Ishikawa (cell line): ENCODE results near the gene AHSP.

Source experiments
- CEBPB ChIP-seq: IDR thresholded peaks from 2 replicates; pipeline ENCODE4 v1.6.1; 2012
- CREB1 ChIP-seq: IDR thresholded peaks from 2 replicates; pipeline ENCODE4 v1.6.1; 2012; ENCODE audit warnings: low read depth
- EGR1 ChIP-seq: IDR thresholded peaks from 2 replicates; pipeline ENCODE4 v1.6.1; 2012
- EP300 ChIP-seq: IDR thresholded peaks from 2 replicates; pipeline ENCODE4 v1.6.1; 2012; ENCODE audit warnings: borderline replicate concordance
- FOXM1 ChIP-seq: IDR thresholded peaks from 2 replicates; pipeline ENCODE4 v1.6.1; 2012; ENCODE audit warnings: low read depth, borderline replicate concordance
- MAX ChIP-seq: IDR thresholded peaks from 2 replicates; pipeline ENCODE4 v1.6.1; 2012
- NFIC ChIP-seq: IDR thresholded peaks from 2 replicates; pipeline ENCODE4 v1.6.1; 2012
- RAD21 ChIP-seq: IDR thresholded peaks from 2 replicates; pipeline ENCODE4 v1.6.1; 2012; ENCODE audit warnings: low read depth
- TAF1 ChIP-seq: IDR thresholded peaks from 2 replicates; pipeline ENCODE4 v1.6.1; 2012; ENCODE audit warnings: low read depth, mild to moderate bottlenecking
- TCF12 ChIP-seq: IDR thresholded peaks from 2 replicates; pipeline ENCODE4 v1.6.1; 2012; ENCODE audit warnings: low read depth
- TEAD4 ChIP-seq: IDR thresholded peaks from 2 replicates; pipeline ENCODE4 v1.6.1; 2012
- USF1 ChIP-seq: IDR thresholded peaks from 2 replicates; pipeline ENCODE4 v1.6.1; 2012
- YY1 ChIP-seq: IDR thresholded peaks from 2 replicates; pipeline ENCODE4 v1.6.1; 2012; ENCODE audit warnings: low read depth
- ZBTB7A ChIP-seq: IDR thresholded peaks from 2 replicates; pipeline ENCODE4 v1.6.1; 2012; ENCODE audit warnings: low read depth
- TF ChIP-seq, protein P1 (sequence below): IDR thresholded peaks from 2 replicates; pipeline ENCODE4 v1.6.1; 2012; ENCODE audit warnings: low read depth, mild to moderate bottlenecking

The AHSP gene

GRCh38 chr16:31508706-31509195 is 18.9 kb upstream of the AHSP start:
- TF ChIP-seq USF1: no peak
- no peak for TF ChIP-seq TCF12
- TF ChIP-seq CEBPB: no peak
- TF ChIP-seq FOXM1: no peak
- no peak for TF ChIP-seq NFIC
- TF ChIP-seq, protein P1, sequence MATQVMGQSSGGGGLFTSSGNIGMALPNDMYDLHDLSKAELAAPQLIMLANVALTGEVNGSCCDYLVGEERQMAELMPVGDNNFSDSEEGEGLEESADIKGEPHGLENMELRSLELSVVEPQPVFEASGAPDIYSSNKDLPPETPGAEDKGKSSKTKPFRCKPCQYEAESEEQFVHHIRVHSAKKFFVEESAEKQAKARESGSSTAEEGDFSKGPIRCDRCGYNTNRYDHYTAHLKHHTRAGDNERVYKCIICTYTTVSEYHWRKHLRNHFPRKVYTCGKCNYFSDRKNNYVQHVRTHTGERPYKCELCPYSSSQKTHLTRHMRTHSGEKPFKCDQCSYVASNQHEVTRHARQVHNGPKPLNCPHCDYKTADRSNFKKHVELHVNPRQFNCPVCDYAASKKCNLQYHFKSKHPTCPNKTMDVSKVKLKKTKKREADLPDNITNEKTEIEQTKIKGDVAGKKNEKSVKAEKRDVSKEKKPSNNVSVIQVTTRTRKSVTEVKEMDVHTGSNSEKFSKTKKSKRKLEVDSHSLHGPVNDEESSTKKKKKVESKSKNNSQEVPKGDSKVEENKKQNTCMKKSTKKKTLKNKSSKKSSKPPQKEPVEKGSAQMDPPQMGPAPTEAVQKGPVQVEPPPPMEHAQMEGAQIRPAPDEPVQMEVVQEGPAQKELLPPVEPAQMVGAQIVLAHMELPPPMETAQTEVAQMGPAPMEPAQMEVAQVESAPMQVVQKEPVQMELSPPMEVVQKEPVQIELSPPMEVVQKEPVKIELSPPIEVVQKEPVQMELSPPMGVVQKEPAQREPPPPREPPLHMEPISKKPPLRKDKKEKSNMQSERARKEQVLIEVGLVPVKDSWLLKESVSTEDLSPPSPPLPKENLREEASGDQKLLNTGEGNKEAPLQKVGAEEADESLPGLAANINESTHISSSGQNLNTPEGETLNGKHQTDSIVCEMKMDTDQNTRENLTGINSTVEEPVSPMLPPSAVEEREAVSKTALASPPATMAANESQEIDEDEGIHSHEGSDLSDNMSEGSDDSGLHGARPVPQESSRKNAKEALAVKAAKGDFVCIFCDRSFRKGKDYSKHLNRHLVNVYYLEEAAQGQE: no peak
- no peak for TF ChIP-seq ZBTB7A
- no peak for TF ChIP-seq TEAD4
- no peak for TF ChIP-seq EGR1
- TF ChIP-seq TAF1: no peak
- no peak for TF ChIP-seq CREB1
- TF ChIP-seq RAD21: no peak
- no peak for TF ChIP-seq MAX
- TF ChIP-seq EP300: no peak
- TF ChIP-seq YY1: no peak

DNA sequence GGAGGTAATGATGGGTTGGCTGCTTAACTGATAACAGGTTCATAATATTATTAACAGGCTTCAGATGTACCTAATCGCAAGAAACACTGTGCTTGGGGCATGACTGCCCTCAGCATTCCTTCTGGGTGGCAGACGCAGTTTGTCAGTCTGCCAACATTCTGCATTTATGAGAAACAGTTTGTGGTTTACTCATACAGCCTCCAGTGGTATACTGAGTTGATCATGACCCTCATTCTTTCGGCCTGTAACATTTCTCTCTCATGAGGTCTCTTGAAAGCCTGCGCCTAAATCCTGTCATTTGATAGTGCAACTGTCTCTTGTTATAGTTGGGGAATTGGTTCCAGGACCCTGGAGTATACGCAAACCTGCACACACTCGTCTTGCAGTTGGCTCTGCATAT is 14.6 kb upstream of the AHSP start:
- TF ChIP-seq EP300 (no peak), USF1 (no peak), NFIC (no peak), FOXM1 (no peak), EGR1 (no peak), CREB1 (no peak), MAX (no peak), TAF1 (no peak), CEBPB (no peak), ZBTB7A (no peak), TEAD4 (no peak)
- TF ChIP-seq, protein P1: no peak

GRCh38 chr16:31513884-31514283 is 13.8 kb upstream of the AHSP start:
- no peak for TF ChIP-seq ZBTB7A
- no peak for TF ChIP-seq TEAD4
- no peak for TF ChIP-seq CEBPB

DNA sequence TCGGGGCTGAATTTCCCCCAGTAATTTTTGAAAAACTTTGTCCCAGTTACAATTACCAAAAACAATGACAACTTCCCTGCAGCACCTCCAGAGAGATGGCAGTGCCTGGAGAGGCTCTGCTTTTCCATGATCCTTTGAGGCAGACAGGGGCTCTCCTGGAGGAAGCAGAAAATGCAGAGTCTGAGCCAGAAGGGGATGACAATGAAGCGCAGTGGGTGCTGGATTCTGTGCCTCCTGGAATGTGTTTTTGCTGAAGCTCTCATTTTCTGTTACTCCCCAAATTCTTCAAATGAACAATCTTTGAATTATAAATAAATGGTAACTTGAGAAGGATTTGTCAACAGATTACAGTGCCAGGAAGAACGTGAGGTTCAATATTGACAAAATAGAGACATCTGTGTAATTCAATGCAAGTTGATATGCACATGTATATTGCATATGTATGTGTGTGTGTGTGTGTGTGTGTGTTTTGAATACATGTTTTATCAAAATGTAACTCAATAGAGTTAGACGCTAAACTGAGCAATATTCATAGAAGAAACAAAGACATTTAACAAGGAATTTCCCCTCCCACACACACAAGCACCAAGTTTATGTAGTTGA is 9.8 kb upstream of the AHSP start:
- TF ChIP-seq EP300: no peak
- no peak for TF ChIP-seq NFIC
- TF ChIP-seq, protein P1: no peak
- no peak for TF ChIP-seq FOXM1

DNA sequence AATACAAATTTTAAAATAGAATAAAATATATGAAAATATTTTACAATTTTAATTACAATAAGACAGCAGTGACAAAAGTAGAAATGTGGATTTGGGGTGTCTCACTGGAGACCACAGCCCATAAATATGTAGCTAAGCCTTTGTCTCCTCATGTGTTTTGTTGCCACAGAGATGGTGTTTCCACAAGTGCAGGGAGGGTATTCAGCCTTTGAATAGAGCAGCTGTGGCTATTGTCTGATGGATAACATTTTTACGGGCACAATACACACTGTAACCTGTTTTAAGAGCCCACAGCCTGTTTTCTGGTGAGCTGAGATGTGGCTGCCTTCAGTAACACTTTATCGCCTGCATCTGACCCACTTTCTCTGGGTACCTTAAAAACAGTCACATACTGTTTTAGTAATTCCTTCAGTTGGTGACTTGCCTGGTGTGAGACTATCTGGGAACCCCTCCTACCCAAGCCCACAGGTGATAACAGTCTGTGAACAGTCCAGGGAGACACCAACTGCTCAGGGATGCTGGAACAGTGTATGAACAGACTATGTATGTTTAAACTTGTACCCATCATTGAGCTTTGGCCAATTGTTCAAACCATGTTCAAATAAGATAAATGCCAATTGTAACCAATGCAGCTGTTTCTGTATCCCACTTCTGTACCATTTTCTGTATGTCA is 7.8 kb upstream of the AHSP start:
- no peak for TF ChIP-seq EP300
